NOMO-1 treated with DMSO at 0.1 percent for 48 hours (cell line): ENCODE data around the gene ATMIN.

Source experiments
- DNase-seq: peaks from one replicate; lab custom pipeline; 2025; ENCODE audit not compliant: unreplicated experiment; lab: John Stamatoyannopoulos, UW

ATMIN gene

DNA sequence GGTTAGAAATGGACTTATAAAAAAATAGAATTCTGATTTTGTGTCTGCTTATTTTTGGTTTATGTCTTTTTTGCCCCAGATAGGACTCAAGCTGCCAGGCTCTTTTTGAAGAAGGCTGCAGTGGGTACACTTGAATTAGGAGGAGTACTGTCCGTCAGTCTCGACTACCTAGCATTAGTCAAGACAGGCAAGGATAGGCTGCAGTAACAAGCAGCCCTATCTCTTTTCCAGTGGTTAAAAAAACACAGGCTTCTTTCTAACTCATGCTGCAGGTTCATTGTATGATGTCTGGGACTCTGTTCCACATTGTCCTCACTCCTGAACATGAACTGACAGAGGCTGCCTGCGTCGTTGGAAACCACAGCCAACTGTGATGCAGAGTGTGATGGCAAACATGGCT, 33.4 kb downstream of the ATMIN start:
- DNase-seq: no peak

DNA sequence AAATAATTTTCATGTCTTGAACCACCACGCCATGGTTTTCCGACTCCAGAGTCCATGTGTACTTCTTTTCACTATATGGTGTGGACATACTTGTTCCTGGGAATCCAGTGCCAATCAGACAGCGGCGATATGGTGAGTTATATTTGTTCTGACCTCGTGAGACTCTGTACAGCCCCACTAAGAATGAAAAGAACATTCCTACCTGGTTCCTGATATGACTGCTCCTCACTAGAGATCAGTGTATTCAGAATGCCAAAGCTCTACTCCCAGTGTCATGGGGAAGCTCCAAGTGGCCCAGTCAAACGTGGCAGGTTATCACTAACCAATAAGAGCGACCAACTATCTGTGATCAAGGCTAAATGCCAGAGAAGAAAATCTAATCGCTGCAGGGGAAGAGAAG, 35.3 kb downstream of the ATMIN start:
- DNase-seq: no peak

DNA sequence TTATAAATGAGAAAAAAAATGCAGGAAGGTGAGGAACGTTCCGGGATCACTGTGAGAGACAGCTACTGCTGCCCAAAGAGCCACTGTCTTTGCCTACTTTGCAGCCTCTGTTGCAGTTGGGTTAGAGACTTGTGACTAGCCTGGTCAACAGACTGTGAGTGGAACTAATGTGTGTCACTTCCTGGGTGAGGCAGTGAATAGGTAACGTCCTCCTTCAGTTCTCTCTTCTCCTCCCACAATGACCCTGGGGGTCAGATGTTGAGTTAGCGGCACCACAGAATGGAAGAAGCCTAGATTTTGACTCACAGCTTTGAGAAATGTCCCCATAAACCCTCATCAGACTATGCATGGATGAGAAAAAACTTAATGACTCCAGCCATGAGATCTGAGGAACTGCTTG, 36.2 kb downstream of the ATMIN start:
- no peak for DNase-seq

DNA sequence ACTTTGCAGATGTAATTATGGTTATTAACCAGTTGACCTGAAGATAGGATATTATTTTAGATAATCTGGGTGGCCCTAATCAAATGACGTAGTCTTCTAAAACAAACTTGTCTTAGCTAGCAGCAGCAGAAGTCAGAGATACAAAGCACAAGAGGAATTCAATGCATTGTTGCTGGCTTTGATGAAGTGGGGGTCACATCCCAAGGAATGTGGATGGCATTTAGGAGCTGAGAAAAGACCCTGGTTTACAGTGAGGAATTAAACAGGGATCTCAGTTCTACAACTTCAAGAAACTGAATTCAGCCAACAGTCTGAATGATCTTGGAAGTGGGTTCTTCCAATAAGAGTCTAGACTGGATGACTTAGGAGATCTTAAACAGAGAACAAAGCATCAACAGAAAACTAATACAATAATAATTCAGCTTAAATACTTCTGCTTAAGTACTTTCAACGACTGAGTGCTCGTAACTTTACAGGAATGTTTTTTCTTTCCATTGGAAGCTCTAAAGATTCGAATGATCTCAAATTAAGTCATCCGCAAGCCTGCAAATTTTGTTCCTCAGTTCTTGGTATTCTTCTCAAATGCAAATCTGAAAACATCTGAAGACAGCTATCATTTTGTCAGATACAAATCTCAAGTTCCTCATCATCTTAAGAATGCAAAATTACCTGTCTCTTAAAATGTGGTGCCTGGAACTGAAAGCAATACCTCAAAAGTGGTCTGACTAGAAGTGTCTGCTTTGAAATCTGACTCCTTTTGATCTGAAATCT, 38.1 kb downstream of the ATMIN start:
- DNase-seq: no peak

DNA sequence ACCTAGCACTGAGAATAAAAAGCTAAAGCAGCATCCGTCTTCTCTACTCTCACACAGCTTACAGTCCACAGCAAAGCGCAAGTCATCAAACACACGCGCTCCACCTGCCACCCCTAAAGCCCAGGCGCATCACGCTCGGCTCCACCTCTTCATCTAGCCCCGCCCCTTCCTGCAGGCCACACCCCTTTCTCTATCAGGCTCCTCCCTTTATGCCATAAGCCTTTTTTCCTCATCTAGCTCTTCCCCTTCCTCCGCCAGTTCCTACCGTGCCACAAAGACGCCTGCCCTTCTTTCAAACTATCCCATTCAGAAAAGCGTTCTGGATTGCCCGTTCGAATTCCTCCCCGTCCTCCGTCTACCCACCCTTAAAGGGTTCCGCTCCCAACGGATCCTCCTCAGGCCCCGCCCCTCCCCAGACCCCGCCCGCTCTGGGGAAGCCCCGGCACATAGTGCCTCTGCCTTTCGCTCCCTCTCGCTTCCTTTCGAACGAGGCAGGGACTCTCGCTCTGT, 41.0 kb downstream of the ATMIN start:
- DNase-seq: peak; percentile 88

DNA sequence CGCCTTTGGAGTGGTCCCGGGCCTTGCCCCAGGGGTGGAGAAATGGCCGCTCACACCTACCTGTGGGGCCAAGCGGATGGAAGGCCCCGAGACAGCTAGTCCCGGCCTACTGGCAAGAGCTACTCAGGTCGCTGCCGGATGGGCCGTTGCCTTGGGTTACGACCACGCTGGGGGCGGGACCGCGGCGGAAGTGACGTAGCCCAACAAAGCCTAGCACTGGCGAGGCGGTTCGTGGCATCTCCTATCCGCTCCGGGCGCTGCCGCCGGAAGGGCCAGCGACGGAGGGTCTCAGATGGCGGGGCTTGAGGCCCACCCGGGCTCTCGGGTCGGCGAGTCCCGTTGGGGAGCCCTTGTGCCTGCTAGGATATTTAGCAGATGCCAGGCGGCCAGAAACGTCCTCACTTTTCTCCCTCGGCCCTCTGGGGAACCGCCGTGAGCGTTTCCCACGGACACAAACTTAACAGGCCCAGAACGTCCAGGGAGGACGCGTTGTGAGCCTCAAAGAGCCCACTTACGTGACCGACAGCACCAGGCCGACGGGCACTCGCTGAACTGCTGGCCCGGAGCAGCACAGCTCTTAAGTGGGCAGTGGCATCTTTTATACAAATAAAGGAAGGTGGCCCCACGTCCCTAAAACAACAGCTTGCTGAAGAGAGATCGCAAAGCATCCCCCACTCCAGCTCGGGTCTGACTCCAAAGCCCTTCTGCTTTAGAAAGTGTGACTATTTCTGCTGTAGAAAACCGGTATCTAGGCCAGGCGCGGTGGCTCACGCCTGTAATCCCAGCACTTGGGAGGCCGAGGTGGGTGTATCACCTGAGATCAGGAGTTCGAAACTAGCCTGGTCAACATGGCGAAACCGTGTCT, 41.7 kb downstream of the ATMIN start, which contains the start of gene C16orf46:
Gene C16orf46 (minus strand): TSS at position 163 of the 865 bp plus-strand sequence. CDS start 13,283 bp downstream, outside the sequence.
- DNase-seq: peak; percentile 89

DNA sequence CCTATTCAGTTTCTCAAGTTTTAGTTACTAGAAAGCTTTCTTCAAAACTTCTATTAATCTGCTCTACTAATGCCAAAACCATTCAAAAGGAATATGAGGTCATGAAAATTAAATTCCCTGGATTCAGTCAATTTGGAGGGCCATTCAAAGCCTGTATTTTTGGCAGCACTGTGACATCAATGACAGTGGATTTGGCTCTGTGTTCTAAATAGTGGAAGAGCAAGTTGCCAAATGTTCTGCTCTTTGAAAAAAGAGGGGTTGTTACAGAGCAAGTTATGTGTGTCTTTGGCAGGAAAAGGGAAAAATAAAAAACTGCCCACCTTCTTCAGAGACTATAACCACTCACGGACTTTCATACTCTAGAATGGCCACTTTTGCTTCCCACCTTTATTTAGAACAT, 44.6 kb downstream of the ATMIN start:
- no peak for DNase-seq

DNA sequence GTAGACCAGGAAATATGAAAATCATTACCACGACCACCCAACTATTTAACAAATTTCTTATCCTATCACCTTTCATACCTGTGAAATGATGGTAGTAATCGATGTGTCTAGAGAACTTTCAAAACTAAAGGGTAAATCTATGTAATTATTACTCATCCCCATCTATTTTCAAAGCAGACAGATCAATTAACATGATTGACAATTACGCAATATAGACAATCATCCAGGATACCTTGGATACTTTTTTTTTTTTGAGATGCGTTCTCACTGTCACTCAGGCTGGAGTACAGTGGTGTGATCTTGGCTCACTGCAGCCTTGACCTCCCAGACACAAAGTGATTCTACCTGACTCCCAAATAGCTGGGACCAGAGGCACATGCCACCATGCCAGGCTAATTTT, 45.4 kb downstream of the ATMIN start:
- DNase-seq: no peak

DNA sequence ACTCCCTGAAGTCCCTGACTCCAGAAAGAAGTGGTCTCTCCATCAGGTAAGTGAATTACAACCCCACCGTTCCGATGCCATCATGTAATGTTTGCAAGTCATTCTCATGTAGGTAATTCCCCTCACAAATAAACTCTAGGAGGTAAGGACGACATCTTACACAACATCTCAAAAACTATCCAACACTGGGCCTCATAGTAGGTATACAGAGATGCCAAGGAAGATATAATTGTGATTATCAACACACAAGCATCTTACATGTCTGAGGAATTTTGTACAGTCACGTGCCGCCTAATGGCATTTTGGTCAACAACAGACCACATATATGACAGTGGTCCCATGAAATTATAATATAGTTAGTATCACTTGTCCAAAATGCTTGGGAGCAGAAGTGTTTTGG, 53.2 kb downstream of the ATMIN start:
- DNase-seq: no peak

DNA sequence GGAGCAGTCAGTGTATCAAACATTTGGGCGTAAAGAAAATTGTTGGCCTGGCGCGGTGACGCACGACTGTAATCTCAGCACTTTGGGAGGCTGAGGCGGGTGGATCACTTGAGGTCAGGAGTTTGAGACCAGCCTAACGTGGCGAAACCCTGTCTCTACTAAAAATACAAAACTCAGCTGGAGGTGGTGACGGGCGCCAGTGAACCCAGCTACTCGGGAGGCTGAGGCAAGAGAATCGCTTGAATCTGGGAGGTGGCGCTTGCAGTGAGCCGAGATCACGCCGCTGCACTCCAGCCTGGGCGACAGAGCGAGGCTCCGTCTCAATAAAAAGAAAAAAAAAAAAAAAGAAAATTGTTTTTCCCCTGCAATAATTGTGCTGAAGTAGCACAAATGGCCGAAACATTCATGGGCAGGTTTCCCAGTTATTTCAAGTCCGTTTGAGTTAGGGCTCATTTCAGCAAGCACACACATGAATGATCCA, 59.2 kb downstream of the ATMIN start:
- DNase-seq: no peak

DNA sequence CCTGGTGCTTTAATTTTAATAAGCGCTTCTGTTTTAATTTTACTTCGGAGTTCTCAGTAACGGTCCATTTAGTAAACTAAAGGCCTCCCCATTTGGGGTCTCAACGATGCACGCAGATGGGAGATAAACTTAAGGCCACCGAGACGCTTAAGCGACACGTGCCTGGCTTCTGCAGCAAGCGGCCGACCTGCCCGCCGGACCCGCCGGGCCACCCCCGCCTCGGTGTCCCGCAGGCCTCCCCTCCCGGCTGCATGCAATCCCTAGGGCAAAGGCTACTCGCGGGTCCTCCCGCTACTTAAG, 60.0 kb downstream of the ATMIN start:
- DNase-seq: no peak

DNA sequence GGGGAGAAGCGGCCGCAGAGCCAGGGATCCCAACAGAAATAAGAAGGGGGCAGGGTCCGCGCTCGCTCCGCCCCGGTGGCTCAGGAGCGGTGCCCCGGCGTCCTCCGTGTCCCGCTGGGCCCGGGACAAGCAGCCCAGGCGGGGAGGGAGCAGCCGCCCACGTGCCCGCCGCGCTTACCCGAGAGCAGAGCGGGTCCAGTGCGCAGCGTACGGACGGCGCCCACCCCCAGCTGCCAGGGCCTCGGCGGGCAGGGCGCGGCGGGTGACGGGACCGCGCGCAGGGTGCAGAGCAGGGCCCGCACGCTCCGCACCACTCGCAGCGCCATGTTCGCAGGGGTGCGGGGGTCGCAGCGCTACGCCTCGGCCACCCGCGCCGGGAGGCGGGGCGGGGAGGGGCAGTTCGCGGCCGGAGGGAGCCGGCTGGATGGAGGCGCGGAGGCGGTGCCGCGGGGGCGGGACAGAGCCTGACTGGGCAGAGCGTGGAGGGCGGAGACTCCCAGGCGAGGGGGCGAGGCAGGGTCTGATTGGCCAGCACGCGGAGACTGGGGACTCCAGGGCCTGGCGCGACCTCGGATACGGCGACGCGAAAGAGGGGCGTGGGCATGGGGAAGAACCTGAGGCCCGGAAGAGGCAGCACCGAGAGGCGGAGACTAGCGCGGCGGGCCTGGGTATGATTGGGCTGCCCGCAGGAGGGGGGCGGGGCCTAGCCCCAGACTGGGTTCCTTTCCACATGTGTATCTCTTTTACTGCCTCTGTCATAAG, 60.5 kb downstream of the ATMIN start, which contains the start of gene GCSH:
Gene GCSH (minus strand): TSS at position 443 of the 762 bp plus-strand sequence. CDS start 117 bp downstream, at position 326.
- peak; percentile 99 for DNase-seq

DNA sequence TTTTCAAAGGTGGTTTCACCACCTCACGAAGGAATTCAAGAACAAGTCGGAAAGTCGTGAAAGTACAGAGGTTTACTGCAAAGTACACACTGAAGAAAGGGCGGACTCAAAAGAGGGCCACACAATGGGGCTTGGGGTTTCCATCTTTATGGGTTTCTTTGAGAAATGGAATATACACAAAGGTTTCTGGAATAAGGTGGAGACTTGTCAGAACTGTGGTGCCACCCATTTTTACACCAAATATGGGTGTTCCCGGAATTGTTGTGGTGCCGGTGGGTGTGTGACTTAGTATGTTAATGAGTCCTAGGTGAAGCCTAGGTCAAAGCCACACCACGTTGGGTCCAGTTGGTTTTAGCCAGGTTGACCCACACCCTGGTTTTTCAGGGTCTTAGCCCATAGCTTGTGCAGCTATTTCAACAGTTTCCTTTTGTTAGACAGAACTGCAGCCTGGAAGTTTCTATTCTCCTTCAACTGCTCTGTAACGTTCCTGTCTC, 61.1 kb downstream of the ATMIN start:
- no peak for DNase-seq
